Left ventricle myocardium inferior (tissue), 1 donor: Measurements from ENCODE around the gene ELOB. TPM values are rescaled to one million over a fixed set of nuclear protein-coding genes. Genes with fewer than 3 reads are reported as not detected.

Source experiments
- DNase-seq: peaks from one replicate; pipeline ENCODE4 v3.0.0-alpha.2; 2020
- H3K27ac ChIP-seq: fragments of 200-600 bp; replicated peaks from 2 replicates; pipeline ENCODE4 v1.8.0; 2021
- H3K27me3 ChIP-seq: fragments of 200-600 bp; 2 replicates; pipeline ENCODE4 v1.8.0; 2021; ENCODE audit warnings: low read depth
- H3K36me3 ChIP-seq: fragments of 200-600 bp; 2 replicates; pipeline ENCODE4 v1.8.0; 2021
- H3K4me1 ChIP-seq: fragments of 200-600 bp; 2 replicates; pipeline ENCODE4 v1.8.0; 2021
- H3K4me3 ChIP-seq: fragments of 200-600 bp; 2 replicates; pipeline ENCODE4 v1.8.0; 2021; ENCODE audit warnings: mild to moderate bottlenecking, moderate library complexity
- H3K9me3 ChIP-seq: fragments of 200-600 bp; replicated peaks from 2 replicates; pipeline ENCODE4 v1.8.0; 2021
- CTCF ChIP-seq: fragments of 200-600 bp; IDR thresholded peaks from 2 replicates; pipeline ENCODE4 v1.8.0; 2021; ENCODE audit warnings: antibody characterized with exemption, mild to moderate bottlenecking, borderline replicate concordance
- intact Hi-C: fragments of 100-400 bp; cut with micrococcal nuclease; formaldehyde crosslinking; loops from one replicate; pipeline ENCODE4 v1.11.0; 2022
- total RNA-seq: library from RNA; stranded (reverse); fragmentation: NEBNext Ultra II Directional; extraction: Animal tissue kit (Norgen Biotek cat#: 25700); gene quantifications from one replicate; pipeline ENCODE4 v1.2.1, GENCODE V29; 2021
- donor health status: DM: no; HTN: yes; CAD: no; lungs with severe emphysema.

ELOB gene
- total RNA-seq, 1 donor from 2014 or later: 304 TPM

DNA sequence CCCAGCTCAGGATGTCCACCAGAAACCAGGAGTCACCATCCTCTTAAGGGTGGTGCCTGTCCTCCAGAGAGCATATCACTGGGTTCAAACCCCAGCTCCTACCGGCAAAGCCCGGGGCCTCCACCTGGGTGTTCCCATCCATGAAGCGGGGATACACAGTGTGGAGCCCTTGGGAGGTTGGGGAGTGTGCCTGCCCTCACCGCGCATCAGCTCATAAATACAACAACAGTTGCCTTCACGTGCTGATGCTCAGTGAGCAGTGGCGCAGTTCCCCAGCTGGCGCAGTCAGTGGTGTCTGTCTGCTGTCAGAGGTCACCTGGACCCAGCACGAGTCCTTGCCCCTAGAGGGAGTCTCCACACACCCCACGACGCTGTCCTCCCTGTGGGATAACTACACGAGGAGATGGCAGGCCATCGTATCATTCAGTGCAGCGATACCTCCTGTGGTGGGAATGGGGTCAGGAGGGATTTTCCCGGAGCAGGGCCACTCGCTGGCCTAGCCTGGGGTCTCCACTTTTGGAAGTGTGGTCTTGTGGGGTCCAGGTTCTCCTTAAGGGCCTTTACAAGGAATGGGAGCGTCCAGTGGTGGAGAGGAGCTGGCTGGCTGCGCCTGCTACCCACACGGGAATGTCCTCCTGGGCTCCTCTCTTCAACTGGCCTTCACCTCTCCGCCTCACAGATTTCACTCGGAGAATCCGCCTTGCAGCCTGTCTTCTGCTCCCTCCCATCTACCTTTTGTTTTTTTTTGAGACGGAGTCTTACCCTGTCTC is 2.3 kb upstream of the ELOB start:
- Histone ChIP-seq H3K9me3 (no peaks in the 10 kb centered on the region), H3K36me3 (peaks cover 10% of the 10 kb centered on the region), H3K4me1 (peaks cover 47% of the 10 kb centered on the region), H3K4me3 (no peak overlapping the region), H3K27ac (no peak overlapping the region), H3K27me3 (peaks cover 16% of the 10 kb centered on the region)
- intact Hi-C loops: no loop called here
- no peak for TF ChIP-seq CTCF
- no peak for DNase-seq

- no peak for TF ChIP-seq CTCF
- H3K9me3 ChIP-seq: no peaks in the 10 kb centered on the region
- H3K4me3 ChIP-seq: peak overlapping the region; percentile 100
- intact Hi-C loops: no loop called here
- peak overlapping the region; percentile 100 for H3K27ac ChIP-seq
- H3K4me1 ChIP-seq: peaks cover 52% of the 10 kb centered on the region
- H3K27me3 ChIP-seq: peaks cover 9% of the 10 kb centered on the region
- no peak for DNase-seq
- H3K36me3 ChIP-seq: peaks cover 18% of the 10 kb centered on the region
Observed at GRCh38 chr16:2778630-2778958, 1.5 kb upstream of the ELOB start.

DNA sequence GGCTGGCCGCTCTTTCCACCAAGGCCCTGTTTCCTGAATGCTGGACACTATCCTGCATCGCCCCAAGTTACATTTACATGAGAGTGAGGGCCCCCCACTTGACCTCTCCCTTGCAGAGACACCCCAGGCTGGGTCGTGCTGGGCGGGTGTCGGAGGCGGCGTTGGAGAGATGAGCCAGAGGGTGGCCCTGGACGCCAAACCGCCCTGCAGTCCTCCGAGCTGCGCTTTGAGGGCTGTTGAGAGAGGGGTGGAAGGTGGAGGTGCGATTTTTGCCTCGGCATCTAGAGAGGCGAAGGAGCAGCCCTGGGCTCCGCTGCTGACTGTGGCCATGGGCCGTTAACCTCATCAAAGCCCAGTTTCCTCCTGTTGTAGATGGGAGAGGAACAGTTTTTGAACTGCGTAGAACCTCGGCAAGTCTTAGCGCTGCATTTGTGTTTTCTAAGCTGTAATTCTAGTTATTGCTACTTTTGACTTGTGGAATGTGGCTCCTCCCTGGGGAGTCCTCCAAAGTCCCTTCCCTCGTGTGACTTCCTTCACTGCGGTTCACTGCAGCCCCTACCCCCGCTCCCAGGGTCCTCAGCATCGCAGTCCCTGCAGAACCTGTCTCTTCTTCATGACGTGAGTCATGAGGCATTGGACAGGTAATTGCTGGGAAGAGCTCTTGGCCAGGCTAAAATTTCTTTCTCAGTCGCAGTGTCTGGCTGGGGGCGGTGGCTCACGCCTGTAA is 986 bp upstream of the ELOB start:
- DNase-seq: no peak
- H3K27ac ChIP-seq: peak overlapping the region; percentile 100
- intact Hi-C loops: no loop called here
- peaks cover 52% of the 10 kb centered on the region for H3K4me1 ChIP-seq
- peaks cover 21% of the 10 kb centered on the region for H3K36me3 ChIP-seq
- H3K4me3 ChIP-seq: peak overlapping the region; percentile 100
- H3K9me3 ChIP-seq: no peaks in the 10 kb centered on the region
- H3K27me3 ChIP-seq: peaks cover 4% of the 10 kb centered on the region
- TF ChIP-seq CTCF: no peak

GRCh38 chr16:2776500-2777139 is 460 bp downstream of the ELOB start:
- peaks cover 36% of the 10 kb centered on the region for H3K36me3 ChIP-seq
- H3K27me3 ChIP-seq: no peaks in the 10 kb centered on the region
- intact Hi-C loops: no loop called here
- peak overlapping the region; percentile 100 for H3K27ac ChIP-seq
- DNase-seq: no peak
- TF ChIP-seq CTCF: no peak
- peaks cover 54% of the 10 kb centered on the region for H3K4me1 ChIP-seq
- H3K4me3 ChIP-seq: peak overlapping the region; percentile 100
- no peaks in the 10 kb centered on the region for H3K9me3 ChIP-seq

- Histone ChIP-seq H3K4me3 (peak overlapping the region; percentile 100), H3K4me1 (peaks cover 57% of the 10 kb centered on the region), H3K9me3 (no peaks in the 10 kb centered on the region), H3K27ac (peak overlapping the region; percentile 100), H3K27me3 (no peaks in the 10 kb centered on the region), H3K36me3 (peaks cover 43% of the 10 kb centered on the region)
- no peak for DNase-seq
- intact Hi-C loops: no loop called here
- no peak for TF ChIP-seq CTCF
Observed at GRCh38 chr16:2775765-2776499, 1.1 kb downstream of the ELOB start.
